Measurements from ENCODE around the gene CHAD. TPM values are rescaled to one million over a fixed set of nuclear protein-coding genes. Genes with fewer than 3 reads are reported as not detected.

CHAD gene
- total and polyA plus RNA-seq, 2 of the 13 experiments (the other 11 are each of a cell fraction or from before 2014, with no cell fraction given): 1.4 TPM; not detected in 1

DNA sequence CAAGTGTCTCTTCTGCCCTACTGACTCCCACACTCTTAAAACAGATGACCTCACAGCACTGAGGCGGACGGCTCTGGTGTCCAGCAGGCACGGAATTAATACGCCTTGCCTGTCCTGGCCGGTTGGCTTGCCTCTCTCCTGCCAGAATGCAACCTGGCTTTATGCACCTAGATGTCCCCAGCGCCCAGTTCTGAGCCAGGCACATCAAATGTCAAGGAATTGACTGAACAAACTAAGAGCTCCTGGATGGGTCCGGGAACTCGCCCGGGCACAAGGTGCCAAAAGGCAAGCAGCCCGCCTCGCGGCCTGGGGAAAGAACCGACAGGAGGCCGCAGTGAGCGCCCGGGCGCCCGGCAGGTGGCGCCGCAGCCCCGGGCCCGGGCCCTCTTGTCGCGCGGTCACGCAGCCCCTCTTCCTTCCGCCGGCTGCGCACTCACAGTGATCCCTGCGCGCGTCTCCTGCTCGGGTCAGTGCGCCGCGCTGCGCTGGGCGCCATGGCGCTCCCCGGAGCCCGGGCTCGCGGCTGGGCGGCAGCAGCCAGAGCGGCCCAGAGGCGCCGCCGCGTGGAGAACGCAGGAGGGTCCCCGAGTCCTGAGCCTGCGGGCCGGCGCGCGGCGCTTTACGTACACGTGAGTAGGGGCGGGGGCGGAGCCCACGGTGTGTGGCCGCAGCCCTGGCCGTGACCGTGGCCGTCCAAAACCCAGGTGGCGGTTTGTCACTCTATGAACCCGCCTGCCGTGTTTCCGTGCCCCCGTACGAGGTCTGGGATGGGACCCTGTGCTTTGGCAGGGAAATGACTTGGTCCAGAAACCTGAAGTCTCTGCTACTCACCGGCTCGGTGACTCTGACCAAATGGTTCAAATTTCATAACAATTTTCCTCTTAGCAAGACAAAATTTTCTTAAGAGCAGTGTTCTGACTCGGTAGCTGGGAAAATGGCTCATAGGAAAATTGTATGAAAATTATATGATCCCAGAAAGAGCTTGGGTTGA is 10.0 kb upstream of the CHAD start, which contains the start of gene RSAD1 (continued):
- TF ChIP-seq, protein P1, sequence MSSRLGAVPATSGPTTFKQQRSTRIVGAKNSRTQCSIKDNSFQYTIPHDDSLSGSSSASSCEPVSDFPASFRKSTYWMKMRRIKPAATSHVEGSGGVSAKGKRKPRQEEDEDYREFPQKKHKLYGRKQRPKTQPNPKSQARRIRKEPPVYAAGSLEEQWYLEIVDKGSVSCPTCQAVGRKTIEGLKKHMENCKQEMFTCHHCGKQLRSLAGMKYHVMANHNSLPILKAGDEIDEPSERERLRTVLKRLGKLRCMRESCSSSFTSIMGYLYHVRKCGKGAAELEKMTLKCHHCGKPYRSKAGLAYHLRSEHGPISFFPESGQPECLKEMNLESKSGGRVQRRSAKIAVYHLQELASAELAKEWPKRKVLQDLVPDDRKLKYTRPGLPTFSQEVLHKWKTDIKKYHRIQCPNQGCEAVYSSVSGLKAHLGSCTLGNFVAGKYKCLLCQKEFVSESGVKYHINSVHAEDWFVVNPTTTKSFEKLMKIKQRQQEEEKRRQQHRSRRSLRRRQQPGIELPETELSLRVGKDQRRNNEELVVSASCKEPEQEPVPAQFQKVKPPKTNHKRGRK (CRISPR knock-in tag; IDR thresholded peaks at IDR 0.05): peak; percentile 70; the same call in 1 of the 2 replicates
- TF ChIP-seq ZNF318 (CRISPR knock-in tag; IDR thresholded peaks at IDR 0.05): peak; percentile 76; the same call in 1 of the 2 replicates
- peak; percentile 92 for TF ChIP-seq MYC (CRISPR knock-in tag; IDR thresholded peaks at IDR 0.05; ENCODE audit: borderline replicate concordance)
- TF ChIP-seq FOXM1 (CRISPR knock-in tag; IDR thresholded peaks at IDR 0.05): 0 out of 2 replicates have a peak, but pooled peaks have one; percentile 5
- no peak for TF ChIP-seq CEBPB (IDR thresholded peaks at IDR 0.05; ENCODE audit: borderline replicate concordance, low read depth, low read length)
- TF ChIP-seq ZNF839 (CRISPR knock-in tag; IDR thresholded peaks at IDR 0.05; ENCODE audit: borderline replicate concordance): peak; percentile 84; the same call in 1 of the 2 replicates
- peak; percentile 55; the same call in 1 of the 2 replicates for TF ChIP-seq GFI1 (CRISPR knock-in tag; IDR thresholded peaks at IDR 0.05; ENCODE audit: borderline replicate concordance)
- TF ChIP-seq TIGD3 (CRISPR knock-in tag; IDR thresholded peaks at IDR 0.05; ENCODE audit: borderline replicate concordance): no peak
- peak; percentile 73; the same call in 1 of the 2 replicates for TF ChIP-seq ZNF83 (CRISPR knock-in tag; IDR thresholded peaks at IDR 0.05; ENCODE audit: borderline replicate concordance)
- peak; percentile 79 for TF ChIP-seq ESRRA (CRISPR knock-in tag; IDR thresholded peaks at IDR 0.05; ENCODE audit: low read depth)
- TF ChIP-seq, protein P2, sequence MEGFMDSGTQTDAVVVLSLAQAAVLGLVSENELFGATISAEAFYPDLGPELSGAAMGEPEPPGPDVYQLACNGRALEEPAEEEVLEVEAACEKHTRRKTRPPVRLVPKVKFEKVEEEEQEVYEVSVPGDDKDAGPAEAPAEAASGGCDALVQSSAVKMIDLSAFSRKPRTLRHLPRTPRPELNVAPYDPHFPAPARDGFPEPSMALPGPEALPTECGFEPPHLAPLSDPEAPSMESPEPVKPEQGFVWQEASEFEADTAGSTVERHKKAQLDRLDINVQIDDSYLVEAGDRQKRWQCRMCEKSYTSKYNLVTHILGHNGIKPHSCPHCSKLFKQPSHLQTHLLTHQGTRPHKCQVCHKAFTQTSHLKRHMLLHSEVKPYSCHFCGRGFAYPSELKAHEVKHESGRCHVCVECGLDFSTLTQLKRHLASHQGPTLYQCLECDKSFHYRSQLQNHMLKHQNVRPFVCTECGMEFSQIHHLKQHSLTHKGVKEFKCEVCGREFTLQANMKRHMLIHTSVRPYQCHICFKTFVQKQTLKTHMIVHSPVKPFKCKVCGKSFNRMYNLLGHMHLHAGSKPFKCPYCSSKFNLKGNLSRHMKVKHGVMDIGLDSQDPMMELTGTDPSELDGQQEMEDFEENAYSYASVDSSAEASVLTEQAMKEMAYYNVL (CRISPR knock-in tag; IDR thresholded peaks at IDR 0.05; ENCODE audit: borderline replicate concordance): peak; percentile 54; the same call in 1 of the 2 replicates
